Activated CD4-positive, CD25-positive, alpha-beta regulatory T cell (primary cell): ENCODE data around the gene NIPBL.
"Not testable (repeated sequence)": the region's sequence is repeated elsewhere in the genome, so short reads cannot be mapped to it uniquely, and the experiment has no call there.

Experiments used
- DNase-seq, 4 experiments: peaks; one replicate each; lab custom pipeline; 2025; lab: John Stamatoyannopoulos, UW

NIPBL gene

GRCh38 chr5:36946101-36946500 is 69.5 kb downstream of the NIPBL start:
- no peak for DNase-seq

DNA sequence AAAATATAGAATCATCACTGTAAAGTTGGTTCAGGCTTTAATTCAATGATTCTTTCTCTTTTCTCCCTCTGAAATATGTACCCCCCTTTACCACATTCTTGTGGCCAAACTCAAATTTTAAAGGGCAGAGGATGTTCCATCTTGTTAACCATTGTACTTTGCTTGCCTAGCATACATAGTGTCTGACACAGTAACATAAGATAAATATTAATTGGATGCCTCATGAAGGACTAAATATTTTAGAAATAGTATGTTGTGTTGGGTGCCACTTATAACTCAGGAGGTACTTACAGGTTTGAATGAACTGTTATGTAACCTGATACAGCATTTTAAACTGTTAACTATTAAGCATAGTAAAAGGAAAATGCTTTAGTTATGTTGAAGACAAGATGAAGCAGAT is 71.5 kb downstream of the NIPBL start:
- DNase-seq, result no peak

DNA sequence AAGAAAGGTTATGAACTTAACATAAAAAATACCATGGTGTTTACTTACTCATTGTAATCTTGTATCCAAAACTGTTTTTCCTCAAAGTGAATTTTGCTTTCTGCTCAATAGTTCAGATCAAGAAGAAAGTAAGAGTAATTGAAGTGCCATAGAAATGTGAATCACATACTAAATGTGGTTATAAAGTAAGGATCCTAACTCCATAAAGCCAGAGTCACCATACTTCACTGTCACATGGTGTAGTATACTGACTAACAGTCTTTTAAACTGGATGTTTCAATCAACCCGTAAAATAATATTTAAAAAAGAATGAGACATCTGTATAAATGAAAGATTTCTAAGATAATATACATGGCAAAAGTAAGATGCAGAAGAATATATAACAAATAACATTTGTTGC is 72.1 kb downstream of the NIPBL start:
- no peak for DNase-seq

DNA sequence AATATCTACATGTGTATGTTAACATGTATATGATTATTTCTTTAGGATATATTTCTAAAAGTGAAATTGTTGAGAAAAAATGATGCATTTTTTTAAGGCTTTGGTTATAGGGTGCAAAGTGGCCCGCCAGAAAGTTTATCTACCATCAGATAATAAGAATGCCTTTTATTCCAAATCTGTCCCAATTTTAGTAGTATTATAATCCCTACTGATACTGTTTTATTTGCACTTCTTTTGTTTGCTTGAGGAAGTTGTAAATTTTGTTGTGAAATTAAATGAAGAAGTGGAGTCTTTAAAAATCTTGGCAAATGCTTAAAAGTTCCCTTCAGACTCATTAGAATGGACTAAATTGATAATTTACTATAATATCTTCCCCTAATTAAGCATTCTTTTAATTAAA is 73.0 kb downstream of the NIPBL start:
- DNase-seq, result no peak

DNA sequence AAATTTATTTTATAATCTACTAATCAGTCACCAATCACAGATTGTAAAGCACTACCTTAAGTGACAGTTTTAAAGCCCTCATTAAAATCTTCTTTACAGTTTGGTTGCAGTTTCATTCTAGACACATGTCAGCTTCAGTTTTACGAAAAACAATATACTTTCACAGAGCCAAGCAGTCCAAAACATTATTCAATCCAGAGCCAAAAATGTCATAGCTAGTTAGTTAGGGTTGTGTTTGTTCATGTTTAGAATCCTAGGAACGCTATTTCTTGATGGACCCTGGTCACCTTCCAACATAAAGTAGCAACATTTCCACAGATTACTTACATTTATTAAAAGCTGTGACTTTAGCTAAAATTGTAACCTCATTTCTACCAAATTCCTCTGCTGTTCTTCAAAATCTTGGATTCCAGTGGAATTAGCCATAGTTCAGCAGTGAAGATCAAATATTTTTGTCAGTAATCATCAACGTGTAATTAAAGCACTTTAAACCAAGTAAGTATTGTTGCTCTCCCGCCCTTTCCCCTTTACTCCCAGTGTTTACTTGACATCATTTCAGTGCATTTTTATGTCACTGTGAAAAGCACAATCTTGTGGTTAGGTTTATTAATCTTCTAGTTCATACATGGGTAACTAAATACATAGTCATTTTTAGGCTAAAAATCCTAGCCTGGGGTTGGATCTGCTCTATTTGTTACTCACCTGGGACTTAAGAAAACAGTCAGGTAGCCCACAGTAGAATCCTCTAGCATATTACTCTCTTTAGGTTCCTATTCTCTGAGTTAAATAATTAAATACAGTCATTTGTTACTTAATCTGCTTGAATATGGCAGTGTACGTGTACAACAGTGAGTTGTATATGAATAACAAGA is 74.3 kb downstream of the NIPBL start:
- DNase-seq, result no peak

DNA sequence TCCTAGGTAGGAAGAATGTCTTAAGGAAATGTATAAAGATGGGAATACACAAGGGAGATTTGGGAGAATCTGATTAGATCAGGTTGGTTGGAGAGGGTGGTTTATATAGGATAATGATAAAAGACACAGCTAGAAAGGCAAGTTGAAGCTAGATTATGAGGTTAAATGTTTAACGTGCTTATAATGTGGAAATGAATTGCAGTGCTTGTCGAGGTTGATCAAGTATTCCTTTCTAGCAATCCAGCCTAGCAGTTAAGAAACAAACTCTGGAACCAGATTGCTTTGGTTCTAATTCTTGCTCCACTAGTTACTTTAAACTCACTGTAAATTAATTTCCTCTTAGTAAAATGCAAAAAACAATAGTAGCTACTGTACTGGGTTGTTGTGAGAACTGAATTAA is 76.5 kb downstream of the NIPBL start:
- no peak for DNase-seq

DNA sequence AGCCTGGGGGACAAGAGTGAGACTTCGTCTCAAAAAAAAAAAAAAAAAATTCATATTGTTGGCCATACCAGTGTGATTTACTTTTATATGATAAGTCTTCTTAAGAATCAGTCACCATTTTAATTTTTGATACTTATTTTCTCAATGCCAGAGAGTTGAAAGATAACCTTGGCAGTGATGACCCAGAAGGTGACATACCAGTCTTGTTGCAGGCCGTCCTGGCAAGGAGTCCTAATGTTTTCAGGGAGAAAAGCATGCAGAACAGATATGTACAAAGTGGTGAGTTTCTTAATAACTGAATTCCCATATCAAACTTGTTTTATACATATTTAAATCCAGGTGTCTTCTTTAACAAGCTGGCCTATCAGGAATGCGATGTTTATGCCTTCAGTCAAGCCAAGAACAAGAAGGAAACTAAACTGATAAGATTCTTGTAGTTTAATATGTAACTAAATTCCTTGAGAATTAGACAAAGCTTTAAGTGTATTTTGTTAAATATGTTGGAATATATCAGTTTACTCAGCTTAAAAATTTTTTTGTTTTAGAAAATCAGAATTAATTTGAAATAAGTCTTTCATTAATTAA is 81.5 kb downstream of the NIPBL start:
- no peak for DNase-seq

- DNase-seq, result no peak
These were observed 82.0 kb downstream of the NIPBL start for GRCh38 chr5:36958612-36959011.

- DNase-seq, result no peak
These were observed 88.6 kb downstream of the NIPBL start for GRCh38 chr5:36965179-36965578.

GRCh38 chr5:36969700-36970395 is 93.3 kb downstream of the NIPBL start:
- no peak for DNase-seq

DNA sequence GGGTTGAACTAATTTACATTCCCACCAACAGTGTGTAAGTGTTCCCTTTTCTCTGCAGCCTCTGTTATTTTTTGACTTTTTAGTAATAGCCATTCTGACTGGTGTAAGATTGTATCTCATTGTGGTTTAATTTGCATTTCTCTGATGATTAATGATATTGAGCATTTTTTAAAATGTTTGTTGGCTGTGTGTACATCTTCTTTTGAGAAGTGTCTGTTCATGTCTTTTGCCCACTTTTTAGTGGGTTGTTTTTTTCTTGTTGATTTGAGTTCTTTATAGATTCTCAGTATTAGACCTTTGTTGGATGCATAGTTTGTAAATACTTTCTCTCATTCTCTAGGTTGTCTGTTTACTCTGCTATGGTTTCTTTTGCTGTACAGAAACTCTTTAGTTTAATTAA is 101.6 kb downstream of the NIPBL start:
- no peak for DNase-seq

DNA sequence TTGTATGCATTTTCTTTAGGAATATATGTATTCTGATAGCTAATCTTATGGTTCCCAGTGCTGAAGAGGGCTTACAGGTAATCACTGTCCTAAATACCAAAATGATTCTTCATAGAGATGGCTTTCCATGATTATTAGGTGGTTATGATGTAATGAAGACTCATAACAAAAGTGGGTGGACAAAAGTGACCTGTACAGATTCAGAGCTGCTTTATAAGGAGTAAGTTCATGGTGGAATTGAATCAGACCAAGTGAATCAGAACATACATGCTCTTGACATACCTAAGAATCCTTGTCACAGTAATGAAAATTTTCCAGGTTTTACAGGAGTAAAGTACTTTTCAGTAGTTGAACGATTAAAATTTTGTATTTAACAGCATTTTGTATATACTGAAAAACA is 105.6 kb downstream of the NIPBL start:
- no peak for DNase-seq

GRCh38 chr5:36985387-36985786 is 108.8 kb downstream of the NIPBL start:
- no peak for DNase-seq

- no peak for DNase-seq
These were observed 111.8 kb downstream of the NIPBL start for GRCh38 chr5:36988396-36988795.

GRCh38 chr5:36998578-36998977 is 122.0 kb downstream of the NIPBL start:
- DNase-seq, result no peak

DNA sequence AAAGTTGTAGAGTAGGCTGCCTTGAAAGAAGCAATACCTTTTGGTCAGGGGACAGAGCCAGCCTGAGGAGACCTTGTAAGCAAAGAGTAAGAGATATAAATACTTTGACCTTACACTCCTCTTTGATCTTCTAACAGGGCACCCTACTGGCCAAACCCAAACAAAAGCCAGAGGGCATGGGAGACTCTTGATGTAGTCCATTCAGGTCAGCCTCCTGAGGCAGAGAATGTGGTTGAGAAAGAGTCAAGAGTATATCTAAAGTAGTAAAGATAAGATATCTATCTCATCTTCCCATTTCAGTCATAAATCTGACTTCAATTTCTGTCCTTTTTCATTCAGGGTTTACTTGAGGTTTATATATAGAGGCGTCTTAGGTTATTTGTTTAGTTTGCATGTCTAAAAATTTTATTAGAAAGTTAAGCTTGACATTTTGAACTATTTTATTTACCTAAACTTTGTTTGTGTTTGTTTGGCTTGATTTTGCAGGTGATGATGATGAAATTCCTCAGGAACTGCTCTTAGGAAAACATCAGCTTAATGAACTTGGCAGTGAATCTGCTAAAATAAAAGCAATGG is 125.7 kb downstream of the NIPBL start:
- DNase-seq, result no peak

- no peak for DNase-seq
These were observed 128.7 kb downstream of the NIPBL start for GRCh38 chr5:37005252-37005651.

DNA sequence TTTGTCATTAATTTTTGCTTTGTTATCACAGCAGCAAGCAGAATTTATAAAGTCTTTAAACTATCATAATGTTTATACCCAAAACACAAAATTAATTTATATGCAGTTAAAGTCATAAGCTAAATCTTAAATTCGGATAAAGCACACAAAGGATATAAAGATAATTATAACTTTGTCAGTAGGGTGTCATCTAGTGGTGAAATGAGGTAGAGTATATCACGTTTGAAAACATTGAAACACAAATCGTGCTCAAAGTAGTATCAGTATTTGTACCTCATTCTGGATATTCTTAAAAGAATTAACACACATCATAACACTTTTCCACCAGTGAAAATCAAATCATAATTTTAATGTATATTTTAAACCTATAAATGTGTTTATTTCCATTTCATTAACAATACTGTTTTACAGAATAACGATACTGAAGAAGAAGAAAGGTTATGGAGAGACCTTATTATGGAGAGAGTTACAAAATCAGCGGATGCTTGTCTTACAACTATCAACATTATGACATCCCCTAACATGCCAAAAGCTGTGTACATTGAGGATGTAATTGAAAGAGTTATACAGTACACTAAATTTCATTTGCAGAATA is 129.5 kb downstream of the NIPBL start:
- DNase-seq, result no peak

GRCh38 chr5:37013181-37013580 is 136.6 kb downstream of the NIPBL start:
- DNase-seq, result not testable (repeated sequence)

- DNase-seq, result no peak
These were observed 137.8 kb downstream of the NIPBL start for GRCh38 chr5:37014321-37014720.

GRCh38 chr5:37015795-37016666 is 139.5 kb downstream of the NIPBL start:
- no peak for DNase-seq
